PFSK-1 (cell line): ENCODE measurements around the gene XKR7.

Experiments
- FOXP2 ChIP-seq: optimal IDR thresholded peaks from 2 replicates; pipeline ENCODE3; 2011; ENCODE audit warnings: borderline replicate concordance, control low read depth, inconsistent platforms; ENCODE audit not compliant: insufficient read depth; ENCODE audit errors: extremely low read length, extremely low read depth
- POLR2AphosphoS5 ChIP-seq: IDR thresholded peaks from 2 replicates; pipeline ENCODE4 v1.6.1; 2012; ENCODE audit warnings: low read depth, mild to moderate bottlenecking, control low read depth, low read length, moderate library complexity
- SIN3A ChIP-seq: IDR thresholded peaks from 2 replicates; pipeline ENCODE4 v1.6.1; 2012; ENCODE audit warnings: mild to moderate bottlenecking, low read length, moderate library complexity, borderline replicate concordance; ENCODE audit not compliant: insufficient read depth
- TAF1 ChIP-seq: IDR thresholded peaks from 2 replicates; pipeline ENCODE4 v1.6.1; 2012; ENCODE audit warnings: low read length, control low read depth, borderline replicate concordance; ENCODE audit not compliant: insufficient read depth
- TF ChIP-seq, protein P1 (sequence below), 2 experiments: IDR thresholded peaks; 2 replicates each; pipeline versions ENCODE4 v1.6.1 to v1.8.0; 2011 to 2012; ENCODE audit warnings: low read depth in 2 of 2, low read length in 2 of 2, control low read depth in 1 of 2, inconsistent platforms in 1 of 2, mild to moderate bottlenecking in 1 of 2, moderate library complexity in 1 of 2; ENCODE audit not compliant: insufficient read depth in 1 of 2

The XKR7 gene

DNA sequence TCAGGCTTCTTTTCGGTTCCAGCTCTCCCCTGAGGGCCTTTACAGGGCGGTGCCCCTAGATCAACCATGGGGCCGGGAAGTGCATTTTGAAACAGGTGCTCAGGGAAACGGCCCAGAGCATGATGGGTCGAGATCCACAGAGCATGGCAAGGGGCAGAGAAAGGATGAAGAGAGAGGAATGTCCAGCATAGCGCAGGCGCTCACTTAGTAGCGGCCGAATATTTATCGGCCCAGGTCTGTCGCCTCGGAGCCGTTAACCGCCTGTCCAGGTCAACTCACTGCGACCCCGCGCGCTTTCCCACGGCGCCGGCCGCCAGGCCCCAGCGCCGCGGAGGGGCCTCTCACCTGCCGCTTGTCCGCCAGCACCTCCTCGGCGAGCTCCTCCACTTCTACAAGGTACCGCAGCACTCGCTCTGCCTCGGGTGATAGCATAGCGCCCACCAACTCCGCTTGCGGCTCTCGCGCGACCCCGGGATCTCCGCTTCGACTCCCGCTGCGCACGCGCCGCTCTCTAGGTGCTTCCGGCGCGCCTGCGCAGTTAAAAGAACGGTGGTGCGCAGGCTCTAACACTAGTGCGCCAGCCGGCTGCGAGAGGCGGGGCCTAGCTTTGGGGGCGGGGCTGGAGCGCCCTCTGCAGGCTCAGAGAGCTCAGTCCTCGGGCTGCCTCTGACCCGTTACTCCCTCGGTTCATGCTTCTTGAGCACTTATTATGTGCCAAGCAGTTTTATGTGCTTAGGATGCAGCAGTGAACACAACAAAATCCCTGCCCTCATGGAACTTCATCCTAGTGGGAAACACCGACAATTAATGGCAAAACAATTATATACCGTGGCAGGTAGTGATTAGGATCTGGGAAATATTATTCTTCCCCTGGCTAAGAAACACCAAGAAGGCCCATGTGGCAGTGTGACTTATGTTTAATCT, 16.2 kb upstream of the XKR7 start, which contains the start of gene PDRG1:
PDRG1 (minus strand) TSS at position 517 of the 924 bp plus-strand sequence; CDS start at position 432, 85 bp downstream.
- TF ChIP-seq SIN3A (peak; percentile 71; the same call in 1 of the 2 replicates), FOXP2 (peak; percentile 30), TAF1 (peak; percentile 61; the same call in 1 of the 2 replicates), POLR2AphosphoS5 (peak; percentile 92)
- TF ChIP-seq, protein P1, sequence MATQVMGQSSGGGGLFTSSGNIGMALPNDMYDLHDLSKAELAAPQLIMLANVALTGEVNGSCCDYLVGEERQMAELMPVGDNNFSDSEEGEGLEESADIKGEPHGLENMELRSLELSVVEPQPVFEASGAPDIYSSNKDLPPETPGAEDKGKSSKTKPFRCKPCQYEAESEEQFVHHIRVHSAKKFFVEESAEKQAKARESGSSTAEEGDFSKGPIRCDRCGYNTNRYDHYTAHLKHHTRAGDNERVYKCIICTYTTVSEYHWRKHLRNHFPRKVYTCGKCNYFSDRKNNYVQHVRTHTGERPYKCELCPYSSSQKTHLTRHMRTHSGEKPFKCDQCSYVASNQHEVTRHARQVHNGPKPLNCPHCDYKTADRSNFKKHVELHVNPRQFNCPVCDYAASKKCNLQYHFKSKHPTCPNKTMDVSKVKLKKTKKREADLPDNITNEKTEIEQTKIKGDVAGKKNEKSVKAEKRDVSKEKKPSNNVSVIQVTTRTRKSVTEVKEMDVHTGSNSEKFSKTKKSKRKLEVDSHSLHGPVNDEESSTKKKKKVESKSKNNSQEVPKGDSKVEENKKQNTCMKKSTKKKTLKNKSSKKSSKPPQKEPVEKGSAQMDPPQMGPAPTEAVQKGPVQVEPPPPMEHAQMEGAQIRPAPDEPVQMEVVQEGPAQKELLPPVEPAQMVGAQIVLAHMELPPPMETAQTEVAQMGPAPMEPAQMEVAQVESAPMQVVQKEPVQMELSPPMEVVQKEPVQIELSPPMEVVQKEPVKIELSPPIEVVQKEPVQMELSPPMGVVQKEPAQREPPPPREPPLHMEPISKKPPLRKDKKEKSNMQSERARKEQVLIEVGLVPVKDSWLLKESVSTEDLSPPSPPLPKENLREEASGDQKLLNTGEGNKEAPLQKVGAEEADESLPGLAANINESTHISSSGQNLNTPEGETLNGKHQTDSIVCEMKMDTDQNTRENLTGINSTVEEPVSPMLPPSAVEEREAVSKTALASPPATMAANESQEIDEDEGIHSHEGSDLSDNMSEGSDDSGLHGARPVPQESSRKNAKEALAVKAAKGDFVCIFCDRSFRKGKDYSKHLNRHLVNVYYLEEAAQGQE (IDR thresholded peaks at IDR 0.05; ENCODE audit: insufficient read depth in 1 of 2, low read depth in 2 of 2, low read length in 2 of 2) = no peak; a peak in 1 of 4 replicates

DNA sequence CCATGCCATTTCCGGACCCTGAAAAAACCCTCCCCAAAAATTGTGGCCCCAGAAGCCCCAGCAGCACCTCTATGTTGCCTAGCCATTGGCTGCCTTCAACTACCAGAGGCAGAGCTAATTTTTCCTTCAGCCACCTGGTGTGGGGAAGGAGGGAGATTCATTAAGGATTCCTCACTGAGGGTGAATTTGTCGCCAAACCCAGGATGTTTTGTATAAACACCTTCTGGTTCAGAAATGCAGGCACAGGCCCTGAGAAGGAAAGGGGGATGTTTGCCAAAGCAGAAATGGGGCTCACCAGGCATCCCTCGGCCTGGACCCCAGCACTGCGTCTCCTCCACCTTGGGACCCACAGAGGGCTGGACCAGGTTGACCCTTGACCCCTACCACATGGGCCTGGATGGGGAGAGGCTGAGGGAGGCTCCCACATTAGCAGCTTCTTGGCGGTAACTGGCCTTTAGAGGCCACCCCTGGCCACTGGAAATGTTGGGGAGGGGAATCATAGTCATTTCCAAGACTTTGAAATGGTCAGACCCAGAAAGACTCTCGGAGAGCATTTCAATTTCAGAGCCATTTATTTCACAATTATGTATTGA, 14.3 kb upstream of the XKR7 start:
- TF ChIP-seq, protein P1 (IDR thresholded peaks at IDR 0.05; ENCODE audit: insufficient read depth in 1 of 2, low read depth in 2 of 2, low read length in 2 of 2) = no peak
- TF ChIP-seq TAF1 (no peak), SIN3A (no peak), FOXP2 (no peak), POLR2AphosphoS5 (no peak)

DNA sequence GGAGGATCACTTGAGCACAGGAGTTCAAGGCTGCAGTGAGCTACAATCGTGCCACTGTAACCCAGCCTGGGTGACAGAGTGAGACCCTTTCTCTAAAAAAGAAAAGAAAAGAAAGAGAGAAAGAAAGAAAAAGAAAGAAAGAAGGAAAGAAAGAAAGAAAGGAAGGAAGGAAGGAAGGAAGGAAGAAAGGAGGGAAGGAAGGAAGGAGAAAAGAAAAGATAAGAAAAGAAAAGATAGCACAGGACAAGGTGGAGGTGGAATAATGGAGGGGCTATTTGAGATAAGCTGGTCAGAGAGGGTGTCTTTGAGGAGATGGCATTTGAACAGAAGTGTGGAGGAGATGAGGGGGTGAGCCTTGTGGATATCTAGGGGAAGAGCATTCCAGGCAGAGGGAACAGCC, 13.5 kb upstream of the XKR7 start:
- TF ChIP-seq TAF1 (no peak), FOXP2 (no peak), POLR2AphosphoS5 (no peak), SIN3A (no peak)
- TF ChIP-seq, protein P1 (IDR thresholded peaks at IDR 0.05; ENCODE audit: insufficient read depth in 1 of 2, low read depth in 2 of 2, low read length in 2 of 2) = no peak

DNA sequence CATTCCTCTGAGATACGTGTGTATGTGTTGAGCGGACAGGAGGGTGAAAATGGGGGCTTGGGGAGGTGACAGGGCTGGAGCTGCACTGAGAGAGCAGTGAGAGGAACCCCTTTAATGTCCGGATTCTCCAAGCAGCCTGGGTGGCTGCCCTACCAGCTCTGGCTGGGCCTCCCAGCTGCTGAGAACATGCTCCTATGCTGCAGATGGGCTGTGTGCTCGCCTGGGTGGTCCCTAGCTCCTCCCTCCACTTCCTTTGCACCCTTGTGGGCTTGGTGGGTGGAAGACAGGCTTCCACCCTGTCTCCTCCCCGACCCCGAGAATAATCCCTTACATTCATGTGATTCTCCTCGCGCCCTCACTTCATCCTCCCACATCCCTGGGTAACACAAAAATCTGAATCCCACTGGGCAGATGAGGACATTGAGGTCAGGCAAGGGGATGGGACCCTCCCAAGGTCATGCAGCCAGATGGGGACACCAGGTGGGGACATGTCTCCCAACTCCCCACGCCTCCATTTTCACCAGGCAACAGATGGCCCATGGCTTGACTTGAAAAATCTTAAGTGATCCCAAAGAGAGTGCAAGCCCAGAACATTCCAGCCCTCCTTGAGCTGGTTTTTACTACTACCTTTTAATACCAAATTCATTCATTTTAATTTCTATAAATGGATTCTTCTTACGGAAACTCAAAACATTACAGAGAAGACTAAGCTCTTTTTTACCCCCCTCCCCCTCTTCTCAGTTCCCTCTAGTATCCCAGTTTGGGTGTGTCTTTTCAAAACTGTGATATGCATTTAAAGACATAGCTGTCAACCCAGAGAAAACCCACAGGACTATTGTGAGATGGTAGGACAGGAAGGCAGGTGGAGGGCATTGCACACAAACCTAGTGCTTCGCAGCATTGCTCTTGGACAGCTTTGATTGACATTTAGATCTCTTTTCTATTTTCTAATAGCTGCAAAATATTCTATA, 11.1 kb upstream of the XKR7 start:
- no peak for TF ChIP-seq POLR2AphosphoS5
- TF ChIP-seq SIN3A = no peak
- TF ChIP-seq, protein P1 (IDR thresholded peaks at IDR 0.05; ENCODE audit: insufficient read depth in 1 of 2, low read depth in 2 of 2, low read length in 2 of 2) = no peak
- TF ChIP-seq FOXP2 = no peak
- no peak for TF ChIP-seq TAF1
